Germinal center (tissue), 1 donor: ENCODE measurements around the gene STX16.

ENCODE experiments used
- DNase-seq: peaks from one replicate; pipeline ENCODE4 v3.0.0; 2012; ENCODE audit warnings: mixed read lengths, low spot score

STX16 gene

DNA sequence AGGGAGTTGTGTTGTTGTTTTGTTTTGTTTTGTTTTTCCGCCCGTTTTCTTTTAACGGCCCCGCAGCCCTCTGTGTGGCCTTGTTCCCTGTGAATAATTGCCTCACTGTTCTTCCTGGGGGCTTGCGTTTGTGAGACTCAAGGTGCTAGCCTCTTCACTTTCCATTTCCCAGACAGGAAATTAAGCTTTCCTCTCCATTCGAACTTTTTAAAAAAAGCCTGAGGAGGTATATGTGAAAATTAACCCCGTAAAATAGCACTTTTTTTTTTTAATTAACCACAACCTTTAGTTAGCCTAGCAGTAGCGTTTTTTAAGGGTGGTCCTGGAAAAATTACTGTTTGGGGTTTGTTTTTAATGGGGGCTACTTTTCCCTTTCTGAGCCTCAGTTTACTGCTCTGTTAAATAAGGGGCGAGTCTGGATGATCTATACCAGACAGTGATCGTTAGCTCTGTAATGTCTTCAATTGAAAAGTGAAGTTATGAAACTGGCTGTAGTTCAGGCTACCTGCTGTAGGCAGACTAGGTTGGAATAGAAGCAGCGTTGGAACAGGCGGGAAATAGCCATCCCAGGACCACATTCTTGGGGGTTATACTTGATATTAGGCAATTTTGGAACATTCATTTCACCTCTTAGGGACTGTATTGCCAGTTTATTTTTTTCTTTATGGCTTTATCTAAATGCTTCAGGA is 1.7 kb downstream of the STX16 start:
- no peak for DNase-seq

DNA sequence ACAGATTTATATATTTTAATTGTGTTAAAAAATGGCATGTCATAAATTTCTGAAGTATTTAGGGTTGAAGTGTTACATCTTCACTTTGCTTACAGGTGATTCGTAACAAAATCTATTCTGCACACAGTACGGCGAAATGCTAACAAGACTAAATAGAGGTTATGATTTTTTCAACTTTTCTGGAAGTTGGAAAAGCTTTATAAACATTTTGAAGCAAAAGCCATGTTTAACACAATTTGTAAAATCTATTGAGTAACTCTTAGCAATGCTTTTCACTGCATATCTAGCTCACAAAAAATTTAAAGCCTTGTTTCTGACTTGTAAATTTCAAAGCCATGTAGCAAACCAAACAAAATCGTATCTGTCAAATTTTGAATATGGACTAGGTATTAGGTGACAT is 3.3 kb downstream of the STX16 start:
- DNase-seq: no peak

DNA sequence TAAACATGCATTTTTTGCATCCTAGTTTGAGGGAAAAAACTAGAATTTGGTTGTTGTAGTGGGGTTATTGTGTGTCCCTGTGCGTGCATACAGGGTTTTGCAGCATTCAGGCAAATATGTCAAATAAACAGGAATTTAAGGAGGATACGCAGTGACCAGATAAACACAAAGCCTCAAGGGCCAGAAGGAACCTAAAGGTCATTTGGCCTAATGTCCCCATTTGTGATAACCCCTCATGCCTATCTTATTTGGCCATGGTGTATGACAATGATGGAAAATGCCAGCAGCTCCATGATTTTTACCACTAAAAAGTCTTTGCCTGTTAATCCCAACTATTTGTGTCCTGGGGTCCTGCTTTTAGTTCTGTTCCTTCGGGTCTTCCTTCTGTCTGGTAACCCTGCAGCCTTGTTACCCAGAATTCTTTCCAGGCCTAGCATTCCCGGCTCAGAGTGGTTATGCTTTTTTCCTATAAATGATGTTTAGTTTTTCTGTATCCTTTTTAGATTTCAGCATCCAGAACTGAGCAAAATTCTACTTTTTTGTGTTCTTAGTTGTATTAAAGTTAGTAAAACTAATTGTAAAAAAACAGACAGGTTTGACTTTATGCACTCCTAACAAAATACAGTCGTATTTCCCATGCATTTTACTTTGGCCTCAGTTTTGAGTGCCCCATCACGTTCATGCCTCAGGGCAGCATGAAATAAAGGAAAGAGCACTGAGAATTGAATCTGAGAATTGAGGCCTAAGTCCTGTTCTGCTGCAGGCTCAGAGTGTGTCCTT is 4.4 kb downstream of the STX16 start:
- no peak for DNase-seq

DNA sequence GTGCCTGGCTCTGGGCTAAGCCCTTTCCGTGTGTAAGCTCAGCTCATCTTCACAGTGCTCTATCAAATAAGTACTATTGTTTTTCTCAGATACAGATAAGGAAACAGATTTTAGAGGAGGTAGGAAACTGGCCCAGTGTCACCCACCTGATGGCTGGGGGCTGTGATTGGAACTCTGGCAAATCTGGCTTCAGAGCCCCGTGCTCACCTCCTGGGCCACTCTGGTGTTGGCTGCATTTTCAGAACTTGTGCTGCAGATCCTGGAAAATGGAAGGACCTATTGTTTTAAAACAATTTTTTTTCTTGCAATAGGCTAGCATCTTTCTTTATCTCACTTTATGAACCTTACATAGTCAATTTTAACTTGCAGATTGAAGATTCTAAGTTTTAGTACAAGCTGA is 5.7 kb downstream of the STX16 start:
- no peak for DNase-seq

DNA sequence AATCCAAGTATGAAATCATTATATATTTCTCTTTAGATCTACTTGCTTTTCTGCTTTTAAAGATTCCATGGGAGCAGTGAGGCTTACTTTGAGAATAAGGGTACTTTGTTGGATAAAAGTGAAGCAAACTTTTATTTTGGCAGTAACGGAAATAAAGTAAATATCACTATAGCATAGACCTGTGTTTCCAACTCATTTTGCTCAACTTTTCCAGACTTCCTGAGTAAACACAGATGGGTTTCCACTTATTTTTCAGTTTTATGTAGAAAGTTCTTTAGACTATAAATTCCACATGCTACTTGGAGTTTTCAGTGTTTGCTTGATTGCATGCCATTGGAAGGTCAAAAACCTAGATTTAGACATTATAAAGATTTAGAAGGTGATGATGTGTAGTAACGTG is 6.2 kb downstream of the STX16 start:
- DNase-seq: no peak

DNA sequence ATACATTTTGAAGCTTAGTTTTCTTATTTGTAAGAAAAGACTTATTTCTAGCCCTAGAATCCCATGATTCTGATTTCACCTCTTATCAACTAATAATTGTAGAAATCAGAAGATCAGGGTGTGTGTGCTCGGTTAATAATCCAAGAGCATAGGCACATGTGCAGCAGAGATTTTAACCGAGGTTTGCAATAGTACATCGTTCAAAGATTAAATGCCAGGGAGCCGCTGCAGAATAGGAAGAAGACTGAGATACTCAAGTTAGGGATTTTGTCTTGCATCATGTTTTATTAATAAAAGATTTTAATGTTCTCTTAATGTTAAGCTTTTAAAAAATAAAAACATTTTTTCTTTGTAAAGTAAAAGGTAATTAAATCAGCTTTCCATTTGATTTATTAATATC is 6.9 kb downstream of the STX16 start:
- no peak for DNase-seq

DNA sequence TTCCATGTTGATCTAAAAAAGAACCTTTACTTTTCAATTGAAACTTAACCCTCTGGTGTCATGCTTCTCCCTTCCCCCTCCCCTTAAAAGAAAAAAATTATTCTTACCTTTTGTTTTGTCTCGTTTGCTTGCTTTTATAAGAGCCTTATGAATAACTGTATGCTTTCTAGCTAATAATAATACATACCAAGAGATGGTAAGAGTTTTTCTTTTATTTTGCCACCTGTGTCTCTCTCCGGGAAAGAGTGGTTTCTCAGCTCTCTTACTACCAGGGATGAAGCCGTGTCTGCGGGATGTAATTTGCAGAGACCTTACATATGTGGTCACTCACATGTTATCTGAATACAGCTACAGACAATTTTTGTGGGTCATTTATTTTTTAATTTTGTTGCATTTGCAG is 7.7 kb downstream of the STX16 start:
- DNase-seq: no peak

DNA sequence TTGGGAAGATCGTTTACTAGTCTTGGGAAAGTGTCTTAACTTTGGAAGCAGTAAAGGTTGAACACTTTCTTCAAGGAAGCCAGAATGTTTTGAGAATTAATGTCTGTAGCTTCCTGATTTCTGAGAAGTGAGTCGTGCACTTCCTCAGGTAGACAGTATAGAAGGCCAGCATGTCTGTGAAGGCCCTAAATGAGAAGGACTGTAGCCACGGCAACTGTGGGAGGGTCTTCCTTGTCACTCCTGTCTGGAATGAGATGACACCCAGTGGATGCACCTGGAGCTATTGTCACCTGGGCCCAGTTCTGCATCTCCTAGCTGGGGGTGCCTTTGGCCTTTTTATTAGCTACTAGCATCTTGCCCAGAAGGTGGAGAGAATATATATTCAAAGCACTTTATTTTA is 8.8 kb downstream of the STX16 start:
- no peak for DNase-seq

DNA sequence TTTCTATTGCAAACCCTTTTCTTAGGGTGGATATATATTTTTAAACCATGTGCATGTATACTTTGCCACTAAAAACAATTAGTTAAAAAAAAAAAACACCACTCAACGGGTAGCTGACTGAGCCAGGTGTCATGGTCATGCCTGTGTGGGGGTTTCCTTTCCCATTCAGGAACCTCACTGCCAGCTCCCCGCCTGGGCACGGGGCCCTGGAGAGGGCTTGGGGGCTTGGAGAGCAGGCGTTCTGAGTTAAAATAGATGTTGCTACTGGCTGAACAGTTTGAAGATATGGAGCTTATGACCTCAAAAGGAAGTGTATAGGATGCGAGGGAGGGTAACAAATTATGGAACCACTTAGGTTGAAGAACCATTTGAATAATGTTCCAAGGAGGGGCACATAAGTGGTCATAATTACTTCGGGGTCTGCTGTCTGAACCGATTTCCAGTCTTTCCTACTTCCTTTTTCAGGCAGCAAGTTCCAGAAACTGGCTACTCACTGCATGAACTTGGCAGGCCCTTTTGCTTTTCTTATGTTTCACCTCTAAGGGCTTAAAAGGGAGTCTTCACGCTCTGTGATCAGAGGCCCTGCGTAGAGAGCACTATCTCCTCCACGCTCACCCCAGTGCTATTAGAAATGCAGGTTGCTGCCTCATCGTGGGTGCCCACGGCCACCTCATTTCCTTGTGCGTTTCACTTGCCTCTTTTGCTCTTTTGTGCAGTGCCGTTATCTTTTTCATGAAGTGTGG is 9.9 kb downstream of the STX16 start:
- no peak for DNase-seq

DNA sequence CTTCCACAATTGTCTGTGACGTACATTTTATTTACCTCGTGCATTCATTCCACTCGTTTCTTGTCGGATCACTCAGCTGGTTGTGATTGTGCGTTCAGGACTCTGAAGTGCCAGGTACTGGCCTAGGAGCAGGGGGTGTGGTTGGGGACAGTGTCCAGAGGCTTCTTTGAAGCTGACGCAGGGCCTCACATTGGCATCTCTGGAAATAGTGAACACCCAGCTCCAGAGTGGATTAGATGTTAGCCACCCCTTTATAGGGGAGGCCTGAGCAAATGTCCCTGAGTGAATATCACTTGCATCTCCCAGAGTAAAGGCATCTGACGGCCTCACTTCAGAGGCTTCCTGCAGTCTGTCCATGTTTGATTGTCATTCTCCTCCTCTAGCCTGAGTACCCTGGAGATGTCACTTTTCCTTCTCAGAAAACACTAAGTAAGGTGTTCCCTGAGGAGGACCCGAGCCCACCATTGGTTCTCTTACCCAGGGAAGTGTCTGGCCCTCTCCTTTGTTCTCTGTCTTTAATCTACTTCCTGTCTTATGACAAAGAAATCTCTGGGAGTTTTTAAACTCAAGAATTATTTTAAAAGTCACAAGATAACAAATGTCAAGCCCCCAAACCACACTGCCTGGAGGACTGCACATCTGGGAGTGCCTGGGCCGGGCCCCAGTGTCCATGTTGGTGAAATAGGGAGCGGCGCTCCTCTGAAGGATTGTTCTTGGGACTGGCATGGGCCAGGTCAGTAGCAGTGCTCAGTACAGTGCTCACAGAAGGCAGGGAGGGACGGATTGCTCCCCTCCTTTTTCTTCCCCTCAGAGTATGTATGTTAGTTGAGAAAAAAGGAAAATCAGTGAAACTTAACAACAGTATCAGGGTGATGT is 10.8 kb downstream of the STX16 start:
- DNase-seq: no peak

DNA sequence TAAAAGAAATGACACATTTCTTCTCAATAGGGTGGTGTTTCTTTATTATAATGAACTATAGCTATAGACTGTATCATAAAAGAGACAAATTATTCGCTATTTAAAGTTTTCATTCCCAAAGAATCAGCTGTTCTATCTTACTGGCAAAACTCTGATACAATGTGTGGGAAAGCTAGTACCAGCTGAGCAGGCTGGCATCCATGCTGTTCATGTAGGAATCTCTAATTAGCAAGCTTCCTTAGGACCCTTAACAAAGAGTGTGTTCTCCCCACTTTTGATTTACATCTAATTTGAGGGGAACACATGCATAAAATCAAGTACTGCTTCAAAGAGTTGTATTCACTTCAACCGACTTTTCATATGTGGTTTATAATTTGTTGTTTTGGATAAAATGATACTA is 13.2 kb downstream of the STX16 start:
- DNase-seq: no peak

DNA sequence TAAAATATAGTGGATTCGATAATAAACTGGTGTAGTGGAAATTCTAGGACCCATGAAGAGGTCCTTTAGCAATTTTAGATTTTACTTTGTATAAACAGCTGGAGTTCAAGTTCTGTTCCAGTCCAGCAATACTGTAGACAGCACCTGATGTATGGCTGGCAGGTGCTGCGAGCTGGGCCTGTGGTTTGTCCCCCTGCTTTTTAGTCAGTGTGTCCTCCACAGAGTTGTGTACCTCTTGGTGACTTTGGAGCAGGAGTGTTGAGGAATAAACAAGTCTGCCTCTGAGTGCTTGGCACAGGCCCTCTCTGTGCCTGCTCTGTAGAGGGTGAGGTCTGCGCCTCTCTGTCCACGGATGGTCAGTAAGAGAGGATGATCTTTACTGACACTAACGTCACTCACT is 13.8 kb downstream of the STX16 start:
- DNase-seq: no peak

DNA sequence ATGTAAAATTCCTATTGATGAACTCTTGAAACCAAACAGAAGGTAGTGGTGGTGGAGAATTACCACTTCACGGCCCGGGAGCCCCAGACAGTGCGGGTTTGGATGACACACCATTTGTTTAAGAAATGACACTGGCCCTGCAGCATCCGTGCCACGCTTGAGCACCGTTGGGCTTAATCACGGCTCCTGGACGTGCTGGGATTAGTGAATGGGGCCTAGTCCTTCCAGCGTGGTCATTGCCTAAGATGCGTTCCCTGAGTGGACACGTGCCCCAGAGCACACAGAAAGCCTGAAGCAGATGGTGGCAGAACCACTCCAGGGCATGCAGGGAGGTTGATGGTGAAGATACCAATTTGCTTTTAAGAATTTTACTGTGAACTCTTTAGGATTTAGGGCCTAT is 14.5 kb downstream of the STX16 start:
- DNase-seq: no peak

DNA sequence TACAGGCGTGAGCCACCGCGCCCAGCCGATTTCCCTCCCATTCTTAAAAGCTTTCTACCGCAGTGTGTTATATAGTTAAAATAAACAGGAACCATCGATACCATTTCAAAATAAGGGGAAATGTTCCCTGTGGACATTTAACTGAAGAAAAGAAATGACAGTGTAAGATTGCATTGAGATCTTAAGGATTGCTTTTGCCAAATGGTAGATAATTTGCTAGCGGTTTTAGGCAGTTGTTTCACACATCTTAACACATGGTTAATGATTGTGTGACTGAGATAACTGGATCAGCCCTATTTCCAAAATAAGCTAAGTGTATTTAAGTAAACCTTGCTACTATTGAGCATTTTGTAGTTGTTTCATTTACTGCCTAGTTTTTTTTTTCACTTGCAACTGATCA is 15.6 kb downstream of the STX16 start:
- no peak for DNase-seq

DNA sequence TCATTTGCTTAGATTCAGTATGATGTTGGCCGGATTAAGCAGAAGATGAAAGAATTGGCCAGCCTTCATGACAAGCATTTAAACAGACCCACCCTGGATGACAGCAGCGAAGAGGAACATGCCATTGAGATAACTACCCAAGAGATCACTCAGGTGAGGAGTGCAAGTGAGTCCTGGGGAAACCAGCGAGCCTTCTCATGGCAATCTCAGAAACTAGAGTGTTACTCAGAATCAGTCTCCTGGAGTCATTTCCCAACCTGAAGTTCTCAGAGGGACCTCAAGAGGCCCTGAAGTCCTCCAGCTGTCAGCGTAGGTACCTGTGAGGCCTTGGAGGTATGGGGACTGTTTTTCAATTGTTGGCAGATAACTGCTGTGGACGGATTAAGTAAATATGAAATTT is 16.9 kb downstream of the STX16 start:
- DNase-seq: no peak

DNA sequence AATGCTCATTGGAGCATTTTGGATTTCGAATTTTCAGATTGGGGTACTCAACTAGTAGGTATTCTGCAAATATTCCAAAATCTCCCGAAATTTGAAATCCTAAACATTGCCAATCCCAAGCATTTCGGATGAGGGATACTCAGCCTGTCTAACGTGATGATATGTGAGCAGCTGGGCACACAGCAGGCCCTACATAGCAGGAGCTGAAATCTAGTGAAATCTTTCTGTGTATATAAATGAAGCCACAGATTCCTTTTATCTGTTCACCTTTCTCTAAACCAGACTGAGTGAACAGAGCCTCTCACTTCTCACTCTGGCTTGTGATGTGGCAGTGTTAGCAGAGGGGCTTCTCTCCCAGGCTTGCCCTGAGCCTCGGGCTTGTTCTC is 17.8 kb downstream of the STX16 start:
- DNase-seq: no peak

DNA sequence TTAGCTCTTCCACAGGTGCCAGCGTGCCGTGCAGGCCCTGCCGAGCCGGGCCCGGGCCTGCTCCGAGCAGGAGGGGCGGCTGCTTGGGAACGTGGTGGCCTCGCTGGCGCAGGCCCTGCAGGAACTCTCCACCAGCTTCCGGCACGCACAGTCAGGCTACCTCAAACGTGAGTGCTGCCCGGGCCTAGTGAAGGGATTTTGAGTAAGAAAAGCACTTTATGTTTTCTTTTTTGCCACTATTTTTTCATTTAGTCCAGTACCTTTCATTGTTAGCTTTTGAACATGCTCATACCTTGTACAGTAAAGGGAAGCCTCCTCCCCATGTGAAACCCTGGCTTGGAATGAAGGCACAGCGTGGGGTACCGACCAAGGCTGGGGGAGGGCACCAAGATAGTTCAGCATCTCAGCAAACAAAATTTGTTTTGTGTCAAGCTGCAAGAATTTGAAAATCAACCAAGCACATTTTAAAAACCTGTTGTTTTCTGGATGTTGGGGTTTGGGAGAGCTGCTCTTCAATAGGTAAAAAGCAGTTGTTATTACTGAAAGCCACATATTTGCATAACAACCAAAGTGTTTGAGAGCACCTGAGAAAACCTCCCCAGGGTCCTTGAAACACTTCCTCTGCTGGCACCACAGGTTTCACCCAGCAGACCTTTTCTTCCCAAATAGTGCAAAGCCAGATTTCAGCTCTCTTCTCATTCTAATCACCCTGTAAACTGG is 18.4 kb downstream of the STX16 start:
- peak; percentile 80 for DNase-seq

DNA sequence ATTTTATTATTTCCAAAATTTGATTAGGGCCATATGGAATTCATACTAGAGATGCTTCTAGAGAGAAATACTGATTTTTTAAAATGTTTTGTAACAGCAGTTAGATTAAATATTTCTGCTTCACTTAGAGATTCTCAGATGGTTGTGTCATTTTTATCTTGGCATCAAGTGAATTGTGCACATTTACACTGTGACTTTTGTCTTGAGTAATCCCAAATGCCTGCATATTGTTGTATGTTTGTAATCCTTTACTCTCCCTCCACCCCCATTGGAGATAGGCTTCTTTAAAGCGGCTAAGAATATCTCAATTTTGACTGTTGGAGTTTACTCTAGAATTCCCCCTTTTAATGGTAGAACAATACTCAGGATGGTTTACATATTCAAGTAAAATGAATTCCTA is 19.0 kb downstream of the STX16 start:
- no peak for DNase-seq

DNA sequence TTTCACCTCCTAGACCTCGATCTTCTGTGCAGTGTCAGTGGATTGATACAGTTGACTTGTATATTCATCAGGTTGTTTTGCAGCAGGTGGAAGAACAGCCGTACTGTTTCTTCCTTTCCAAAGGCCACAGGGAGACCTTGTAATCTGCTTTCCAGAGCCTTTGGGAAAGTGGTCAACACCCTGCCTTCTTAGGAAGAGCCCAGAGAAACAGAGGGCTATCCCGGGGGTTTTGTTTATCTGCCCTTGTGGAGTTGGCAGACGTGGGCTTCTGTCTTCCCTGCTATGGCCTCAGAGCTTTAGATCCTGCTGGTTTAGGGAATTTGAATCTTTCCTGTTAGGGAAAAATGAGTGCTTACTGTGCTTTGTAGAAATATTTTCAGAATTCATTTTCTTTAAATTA is 19.6 kb downstream of the STX16 start:
- DNase-seq: no peak

DNA sequence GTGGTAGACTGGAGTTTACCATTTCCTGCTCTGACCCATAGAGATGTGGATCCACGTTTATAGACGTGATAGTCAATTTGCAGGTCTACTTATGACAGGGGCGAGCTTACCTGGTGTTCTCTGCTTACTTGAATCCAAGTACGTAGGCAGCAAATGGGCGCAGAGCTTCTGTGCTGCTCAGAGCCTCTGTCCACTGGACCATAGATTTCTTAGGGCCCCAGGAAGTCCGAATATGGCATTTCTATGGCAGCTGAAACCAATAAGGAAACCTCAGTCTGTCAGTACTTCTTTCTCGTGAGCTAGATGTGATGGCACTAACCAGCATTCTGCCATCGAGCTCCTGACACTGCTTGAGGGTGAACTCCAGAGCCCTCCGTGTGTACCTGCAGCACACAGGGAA is 22.0 kb downstream of the STX16 start:
- no peak for DNase-seq

DNA sequence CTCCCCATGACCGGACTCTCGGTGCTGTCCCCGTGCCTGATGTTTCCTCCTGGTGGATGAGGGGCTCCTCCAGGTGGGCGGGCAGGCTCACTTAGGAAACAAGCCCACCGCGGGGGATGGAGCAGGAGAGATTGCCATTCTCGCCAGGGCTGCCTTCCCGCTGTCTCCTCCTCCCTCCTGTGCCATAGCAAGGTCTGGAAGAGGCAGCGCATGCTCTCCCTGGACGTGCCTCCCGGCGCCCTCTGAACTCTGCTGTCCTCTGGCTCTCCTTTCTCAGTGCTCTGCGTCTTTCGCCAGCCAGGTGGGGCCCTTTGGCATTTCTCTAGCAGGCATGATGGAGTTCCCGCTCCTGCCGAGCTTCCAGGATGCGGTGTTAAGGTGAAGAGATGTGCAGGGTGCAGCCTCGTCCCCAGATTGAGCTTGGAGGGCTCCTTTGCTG is 24.1 kb downstream of the STX16 start:
- DNase-seq: no peak

DNA sequence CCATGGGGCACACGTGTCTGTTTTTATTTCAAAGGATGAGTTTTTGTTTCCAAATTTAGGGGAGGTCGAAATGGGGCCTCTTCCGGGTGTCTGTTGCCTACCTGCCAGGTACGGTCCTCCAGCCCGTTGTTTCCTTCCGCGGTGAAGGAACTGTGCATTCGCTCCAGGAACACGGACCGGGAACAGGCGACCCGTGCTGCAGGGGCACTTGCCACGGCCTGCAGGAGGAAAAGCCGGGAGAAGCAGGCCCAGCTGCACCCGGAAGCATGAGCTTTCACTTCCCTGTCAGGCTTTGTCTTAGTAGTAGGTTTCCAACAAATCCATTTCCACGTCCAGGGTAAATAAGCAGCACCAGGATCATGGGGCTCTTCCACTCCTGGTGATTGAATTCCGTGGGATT is 24.6 kb downstream of the STX16 start:
- no peak for DNase-seq
